GM12891 (cell line): ENCODE measurements around the gene HHIP.

Experiments
- PAX5 ChIP-seq: IDR thresholded peaks from 2 replicates; pipeline ENCODE4 v1.6.1; 2011; ENCODE audit warnings: low read length, moderate library complexity, mild to moderate bottlenecking; ENCODE audit not compliant: insufficient read depth, severe bottlenecking
- POLR2A ChIP-seq: IDR thresholded peaks from 2 replicates; pipeline ENCODE4 v1.6.1; 2011; ENCODE audit warnings: low read depth, low read length, control low read depth
- POLR2AphosphoS5 ChIP-seq: IDR thresholded peaks from 2 replicates; pipeline ENCODE4 v1.6.1; 2011; ENCODE audit warnings: low read depth, low read length, control low read depth
- TAF1 ChIP-seq: IDR thresholded peaks from 2 replicates; pipeline ENCODE4 v1.6.1; 2011; ENCODE audit warnings: low read depth, low read length, control low read depth

GRCh38 chr4:144688035-144688569 is 42.1 kb downstream of the HHIP start:
- no peak for TF ChIP-seq POLR2A
- TF ChIP-seq TAF1 = no peak
- no peak for TF ChIP-seq PAX5
- no peak for TF ChIP-seq POLR2AphosphoS5
